ENCODE measurements around the gene PON3.

PON3 gene

GRCh38 chr7:95396136-95397032 is at the start of gene PON3:
Gene PON3 (minus strand): TSS chr7:95396375. CDS start chr7:95396350, 25 bp downstream.
- peak; percentile 4 to 17 for DNase-seq (ENCODE audit: low spot score in 2 of 2)
- Mint-ChIP-seq H3K4me3 (peak within 1 kb of the TSS; percentile 59), H3K27ac (no peak within 1 kb of the TSS), H3K36me3 (no peaks in the 10 kb centered on the region), H3K27me3 (peaks cover 24% of the 10 kb centered on the region), H3K4me1 (no peaks in the 10 kb centered on the region), H3K9me3 (no peaks in the 10 kb centered on the region)
- ATAC-seq (ENCODE audit: low read depth), result peak; percentile 81

- ATAC-seq (ENCODE audit: low read depth) (no peak), DNase-seq (ENCODE audit: low spot score in 2 of 2) (no peak)
- Mint-ChIP-seq H3K27ac (no peak overlapping the region), H3K36me3 (no peaks in the 10 kb centered on the region), H3K4me3 (no peak overlapping the region), H3K4me1 (no peaks in the 10 kb centered on the region), H3K9me3 (no peaks in the 10 kb centered on the region), H3K27me3 (peaks cover 1% of the 10 kb centered on the region)
Observed at GRCh38 chr7:95444796-95445195, 48.6 kb upstream of the PON3 start.

GRCh38 chr7:95441042-95441823 is 45.1 kb upstream of the PON3 start:
- no peaks in the 10 kb centered on the region for H3K36me3 Mint-ChIP-seq
- DNase-seq (ENCODE audit: low spot score in 2 of 2), result no peak

GRCh38 chr7:95440394-95441038 is 44.3 kb upstream of the PON3 start:
- peaks cover 2% of the 10 kb centered on the region for H3K4me1 Mint-ChIP-seq
- H3K9me3 Mint-ChIP-seq, result no peaks in the 10 kb centered on the region
- no peaks in the 10 kb centered on the region for H3K36me3 Mint-ChIP-seq
- H3K4me3 Mint-ChIP-seq, result no peak overlapping the region
- ATAC-seq (ENCODE audit: low read depth) (no peak), DNase-seq (ENCODE audit: low spot score in 2 of 2) (no peak)
- H3K27ac Mint-ChIP-seq, result no peak overlapping the region
- no peaks in the 10 kb centered on the region for H3K27me3 Mint-ChIP-seq

More at GRCh38 chr7:95441042-95441823, 45.1 kb upstream of the PON3 start:
- Mint-ChIP-seq H3K4me1 (no peaks in the 10 kb centered on the region), H3K4me3 (no peak overlapping the region), H3K9me3 (no peaks in the 10 kb centered on the region), H3K27ac (no peak overlapping the region), H3K27me3 (no peaks in the 10 kb centered on the region)
- ATAC-seq (ENCODE audit: low read depth), result no peak

- DNase-seq (ENCODE audit: low spot score in 2 of 2) (no peak), ATAC-seq (ENCODE audit: low read depth) (no peak)
- H3K4me3 Mint-ChIP-seq, result no peak overlapping the region
- H3K4me1 Mint-ChIP-seq, result peaks cover 13% of the 10 kb centered on the region
- H3K36me3 Mint-ChIP-seq, result no peaks in the 10 kb centered on the region
- H3K9me3 Mint-ChIP-seq, result no peaks in the 10 kb centered on the region
- no peak overlapping the region for H3K27ac Mint-ChIP-seq
- no peaks in the 10 kb centered on the region for H3K27me3 Mint-ChIP-seq
Observed at GRCh38 chr7:95436407-95436806, 40.2 kb upstream of the PON3 start.

- no peak for ATAC-seq (ENCODE audit: low read depth)
Observed at GRCh38 chr7:95435422-95435780, 39.2 kb upstream of the PON3 start.

GRCh38 chr7:95434557-95435421 is 38.6 kb upstream of the PON3 start, which contains the start of gene PON2:
Gene PON2 (minus strand): TSS chr7:95435028. CDS start chr7:95434951, 77 bp downstream.
- H3K4me3 Mint-ChIP-seq, result peak within 1 kb of the TSS; percentile 92
- peak within 1 kb of the TSS; percentile 92 for H3K27ac Mint-ChIP-seq
- DNase-seq (ENCODE audit: low spot score in 2 of 2) (peak; percentile 13 to 47), ATAC-seq (ENCODE audit: low read depth) (peak; percentile 82)
- H3K27me3 Mint-ChIP-seq, result no peaks in the 10 kb centered on the region
- peaks cover 13% of the 10 kb centered on the region for H3K4me1 Mint-ChIP-seq
- H3K36me3 Mint-ChIP-seq, result no peaks in the 10 kb centered on the region
- H3K9me3 Mint-ChIP-seq, result no peaks in the 10 kb centered on the region

More at GRCh38 chr7:95435422-95435780, 39.2 kb upstream of the PON3 start:
- Mint-ChIP-seq H3K9me3 (no peaks in the 10 kb centered on the region), H3K4me3 (peak overlapping the region; percentile 92), H3K27me3 (no peaks in the 10 kb centered on the region), H3K36me3 (no peaks in the 10 kb centered on the region), H3K27ac (peak overlapping the region; percentile 92), H3K4me1 (peaks cover 13% of the 10 kb centered on the region)
- no peak for DNase-seq (ENCODE audit: low spot score in 2 of 2)

GRCh38 chr7:95433952-95434556 is 37.9 kb upstream of the PON3 start:
- H3K27ac Mint-ChIP-seq, result peak overlapping the region; percentile 77
- peaks cover 13% of the 10 kb centered on the region for H3K4me1 Mint-ChIP-seq
- ATAC-seq (ENCODE audit: low read depth), result no peak
- peak overlapping the region; percentile 92 for H3K4me3 Mint-ChIP-seq
- DNase-seq (ENCODE audit: low spot score in 2 of 2), result no peak
- no peaks in the 10 kb centered on the region for H3K9me3 Mint-ChIP-seq
- H3K36me3 Mint-ChIP-seq, result peaks cover 3% of the 10 kb centered on the region
- H3K27me3 Mint-ChIP-seq, result no peaks in the 10 kb centered on the region

- ATAC-seq (ENCODE audit: low read depth) (no peak), DNase-seq (ENCODE audit: low spot score in 2 of 2) (no peak)
- H3K4me1 Mint-ChIP-seq, result peaks cover 13% of the 10 kb centered on the region
- peaks cover 3% of the 10 kb centered on the region for H3K36me3 Mint-ChIP-seq
- no peaks in the 10 kb centered on the region for H3K27me3 Mint-ChIP-seq
- no peak overlapping the region for H3K27ac Mint-ChIP-seq
- no peak overlapping the region for H3K4me3 Mint-ChIP-seq
- H3K9me3 Mint-ChIP-seq, result no peaks in the 10 kb centered on the region
Observed at GRCh38 chr7:95433129-95433528, 37.0 kb upstream of the PON3 start.

GRCh38 chr7:95432606-95433005 is 36.4 kb upstream of the PON3 start:
- Mint-ChIP-seq H3K36me3 (peaks cover 3% of the 10 kb centered on the region), H3K4me3 (no peak overlapping the region), H3K4me1 (peaks cover 13% of the 10 kb centered on the region), H3K27me3 (no peaks in the 10 kb centered on the region), H3K9me3 (no peaks in the 10 kb centered on the region), H3K27ac (no peak overlapping the region)
- no peak for DNase-seq (ENCODE audit: low spot score in 2 of 2)
- no peak for ATAC-seq (ENCODE audit: low read depth)

- Mint-ChIP-seq H3K4me1 (peaks cover 11% of the 10 kb centered on the region), H3K4me3 (no peak overlapping the region), H3K36me3 (peaks cover 3% of the 10 kb centered on the region), H3K27me3 (no peaks in the 10 kb centered on the region), H3K27ac (no peak overlapping the region), H3K9me3 (no peaks in the 10 kb centered on the region)
- ATAC-seq (ENCODE audit: low read depth), result no peak
- no peak for DNase-seq (ENCODE audit: low spot score in 2 of 2)
Observed at GRCh38 chr7:95430864-95431263, 34.7 kb upstream of the PON3 start.

- no peaks in the 10 kb centered on the region for H3K9me3 Mint-ChIP-seq
- H3K4me3 Mint-ChIP-seq, result no peak overlapping the region
- no peak overlapping the region for H3K27ac Mint-ChIP-seq
- ATAC-seq (ENCODE audit: low read depth), result no peak
- DNase-seq (ENCODE audit: low spot score in 2 of 2), result no peak
- no peaks in the 10 kb centered on the region for H3K27me3 Mint-ChIP-seq
- H3K36me3 Mint-ChIP-seq, result peaks cover 3% of the 10 kb centered on the region
- H3K4me1 Mint-ChIP-seq, result peaks cover 5% of the 10 kb centered on the region
Observed at GRCh38 chr7:95429241-95429990, 33.2 kb upstream of the PON3 start.
